RWPE2 (cell line): Measurements from ENCODE around the gene GMPPA.

Experiments used
- ATAC-seq: fragments of 200-7000 bp; cut with Tn5 transposase; 3 replicates; pipeline ENCODE4 v1.9.1; 2021; ENCODE audit warnings: low read depth
- DNase-seq: peaks from one replicate; pipeline ENCODE4 v3.0.0-alpha.2; 2020; ENCODE audit warnings: low spot score
- H3K27ac ChIP-seq: fragments of 450-650 bp; 2 replicates; pipeline ENCODE4 v1.5.1; 2017; ENCODE audit warnings: mild to moderate bottlenecking; ENCODE audit not compliant: poor library complexity, severe bottlenecking
- H3K27me3 ChIP-seq: fragments of 250-450 bp; sonication (Bioruptor Pico); 2 replicates; pipeline ENCODE4 v1.5.1; 2021; ENCODE audit warnings: mild to moderate bottlenecking, moderate library complexity; ENCODE audit not compliant: insufficient read depth, poor library complexity, severe bottlenecking
- H3K36me3 ChIP-seq: fragments of 250-450 bp; sonication (Bioruptor Pico); 2 replicates; pipeline ENCODE4 v1.5.1; 2020; ENCODE audit warnings: low read depth, mild to moderate bottlenecking, moderate library complexity
- H3K4me1 ChIP-seq: fragments of 250-450 bp; sonication (Bioruptor Pico); 2 replicates; pipeline ENCODE4 v1.5.1; 2021; ENCODE audit warnings: mild to moderate bottlenecking, moderate library complexity; ENCODE audit not compliant: insufficient read depth, poor library complexity, severe bottlenecking
- H3K4me3 ChIP-seq: fragments of 250-450 bp; sonication (Bioruptor Pico); 2 replicates; pipeline ENCODE4 v1.5.1; 2021; ENCODE audit warnings: mild to moderate bottlenecking, moderate library complexity; ENCODE audit not compliant: severe bottlenecking
- H3K9me3 ChIP-seq: fragments of 250-450 bp; sonication (Bioruptor Pico); 2 replicates; pipeline ENCODE4 v1.5.1; 2021; ENCODE audit warnings: mild to moderate bottlenecking, moderate library complexity; ENCODE audit not compliant: severe bottlenecking
- CTCF ChIP-seq: fragments of 450-650 bp; IDR thresholded peaks from one replicate; pipeline ENCODE4 v1.5.1; 2017; ENCODE audit warnings: mild to moderate bottlenecking, moderate library complexity; ENCODE audit not compliant: poor library complexity, severe bottlenecking

Gene GMPPA

DNA sequence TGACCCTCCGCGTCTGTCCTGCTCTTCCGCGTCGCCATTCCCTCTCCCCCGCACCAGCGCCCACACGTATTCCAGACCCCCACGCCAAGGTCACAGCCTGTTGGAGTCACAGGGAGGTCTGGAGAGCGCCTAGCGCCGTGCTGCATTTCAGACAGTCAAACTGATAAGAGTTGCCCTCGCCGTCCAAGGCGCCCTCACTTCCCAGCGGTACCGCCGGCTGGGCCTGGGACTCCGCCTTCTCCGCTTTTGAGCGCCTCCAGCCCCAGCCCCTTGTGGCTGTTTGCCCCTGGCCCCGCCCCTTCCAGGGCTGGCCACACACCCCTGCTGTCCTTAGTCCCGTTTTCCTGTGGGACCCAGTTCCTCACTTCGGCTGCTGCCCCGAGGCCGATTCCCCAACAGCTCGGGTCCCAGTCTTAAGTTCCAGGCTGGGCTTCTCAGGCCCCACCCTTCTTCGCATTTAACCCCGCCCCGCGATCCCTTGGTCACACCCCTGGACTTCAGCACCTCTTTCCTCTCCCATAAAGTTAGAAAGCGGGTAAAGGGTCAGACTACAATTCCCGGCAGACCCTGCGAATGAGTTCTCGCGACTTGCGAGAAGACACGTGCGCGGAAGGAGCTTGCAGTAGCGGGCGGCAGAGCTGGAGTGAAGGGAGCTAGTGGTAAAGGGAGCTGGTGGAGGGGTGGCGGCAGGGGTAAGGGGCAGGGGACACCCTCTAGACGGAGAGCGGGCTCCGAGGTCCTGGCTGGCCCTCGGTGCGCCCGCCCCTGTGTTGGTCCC is at the start of gene GMPPA:
Gene GMPPA (plus strand): TSS at position 612 of the 778 bp plus-strand sequence. CDS start 1,085 bp downstream, outside the sequence.
- peak within 1 kb of the TSS; percentile 61 for H3K27ac ChIP-seq
- no peaks in the 10 kb centered on the region for H3K9me3 ChIP-seq
- peaks cover 25% of the 10 kb centered on the region for H3K36me3 ChIP-seq
- H3K4me1 ChIP-seq: no peaks in the 10 kb centered on the region
- H3K4me3 ChIP-seq: peak within 1 kb of the TSS; percentile 52
- H3K27me3 ChIP-seq: peaks cover 29% of the 10 kb centered on the region
- DNase-seq (peak; percentile 94), ATAC-seq (peak; percentile 83)
- TF ChIP-seq CTCF: peak; percentile 7

DNA sequence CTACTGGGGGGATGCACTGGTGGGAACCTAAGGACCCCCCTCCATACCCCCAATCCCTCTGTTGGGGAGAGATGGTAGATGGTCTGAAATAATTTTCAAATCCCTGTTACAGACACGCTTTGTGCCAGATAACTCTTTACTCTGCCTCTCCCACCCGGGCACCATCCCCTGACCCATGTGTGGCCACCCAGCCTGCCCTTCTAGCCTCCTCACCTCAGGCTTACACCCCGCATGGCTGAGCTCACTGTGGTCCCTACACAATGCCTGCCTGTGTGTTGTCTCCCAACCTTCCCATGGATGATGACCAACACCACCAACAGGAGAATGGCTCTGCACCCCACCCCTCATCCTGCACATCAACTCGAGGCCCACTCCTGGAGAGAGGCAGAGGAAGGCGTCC is 49.1 kb upstream of the GMPPA start:
- H3K27me3 ChIP-seq: no peaks in the 10 kb centered on the region
- peak overlapping the region; percentile 8 for H3K27ac ChIP-seq
- H3K4me3 ChIP-seq: no peak overlapping the region
- H3K36me3 ChIP-seq: peaks cover 4% of the 10 kb centered on the region
- H3K4me1 ChIP-seq: peaks cover 24% of the 10 kb centered on the region
- ATAC-seq (no peak), DNase-seq (peak; percentile 25)
- no peaks in the 10 kb centered on the region for H3K9me3 ChIP-seq
- no peak for TF ChIP-seq CTCF

GRCh38 chr2:219451661-219452360 is 46.9 kb upstream of the GMPPA start:
- Histone ChIP-seq H3K36me3 (no peaks in the 10 kb centered on the region; the same call in none of the 2 replicates), H3K27ac (peak overlapping the region; percentile 90), H3K27me3 (no peaks in the 10 kb centered on the region), H3K4me1 (peaks cover 24% of the 10 kb centered on the region), H3K4me3 (no peak overlapping the region), H3K9me3 (no peaks in the 10 kb centered on the region)
- DNase-seq (peak; percentile 66), ATAC-seq (no peak)
- no peak for TF ChIP-seq CTCF

GRCh38 chr2:219452361-219453317 is 46.1 kb upstream of the GMPPA start:
- H3K27ac ChIP-seq: peak overlapping the region; percentile 90
- H3K9me3 ChIP-seq: no peaks in the 10 kb centered on the region
- no peak overlapping the region for H3K4me3 ChIP-seq
- DNase-seq (peak; percentile 96), ATAC-seq (peak; percentile 97)
- H3K4me1 ChIP-seq: peaks cover 25% of the 10 kb centered on the region
- H3K36me3 ChIP-seq: no peaks in the 10 kb centered on the region; the same call in none of the 2 replicates
- no peaks in the 10 kb centered on the region for H3K27me3 ChIP-seq
- no peak for TF ChIP-seq CTCF
